H9 (cell line): ENCODE measurements around the gene VPREB3. TPM values are rescaled to one million over a fixed set of nuclear protein-coding genes. Genes with fewer than 3 reads are reported as not detected.

Source experiments
- DNase-seq: peaks from one replicate; pipeline ENCODE4 v3.0.0-alpha.2; 2017
- H2AFZ ChIP-seq: one replicate; pipeline ENCODE4 v1.6.1; 2013; ENCODE audit warnings: mild to moderate bottlenecking, low read length, control low read depth, moderate library complexity
- H2AK5ac ChIP-seq: 2 replicates; pipeline ENCODE4 v1.6.1; 2013; ENCODE audit warnings: low read length, control low read depth, mixed read lengths; ENCODE audit not compliant: insufficient read length
- H2BK120ac ChIP-seq: one replicate; pipeline ENCODE4 v1.6.1; 2013; ENCODE audit warnings: low read depth, mild to moderate bottlenecking, low read length, control low read depth, inconsistent platforms; ENCODE audit not compliant: poor library complexity, severe bottlenecking
- H2BK12ac ChIP-seq: 2 replicates; pipeline ENCODE4 v1.6.1; 2013; ENCODE audit warnings: low read length, control low read depth, mixed read lengths, low read depth; ENCODE audit not compliant: insufficient read length
- H2BK15ac ChIP-seq: 2 replicates; pipeline ENCODE4 v1.6.1; 2013; ENCODE audit warnings: low read depth, low read length, control low read depth
- H2BK20ac ChIP-seq: one replicate; pipeline ENCODE4 v1.6.1; 2013; ENCODE audit warnings: low read depth, mild to moderate bottlenecking, low read length, control low read depth, inconsistent platforms; ENCODE audit not compliant: poor library complexity, severe bottlenecking
- H2BK5ac ChIP-seq: 2 replicates; pipeline ENCODE4 v1.6.1; 2013; ENCODE audit warnings: low read length, control low read depth, mixed read lengths; ENCODE audit not compliant: insufficient read length
- H3K14ac ChIP-seq: 2 replicates; pipeline ENCODE4 v1.6.1; 2013; ENCODE audit warnings: low read length, control low read depth; ENCODE audit not compliant: insufficient read depth
- H3K18ac ChIP-seq: 2 replicates; pipeline ENCODE4 v1.6.1; 2013; ENCODE audit warnings: low read depth, mild to moderate bottlenecking, mixed read lengths, low read length, control low read depth; ENCODE audit not compliant: insufficient read length
- H3K23ac ChIP-seq: 2 replicates; pipeline ENCODE4 v1.6.1; 2013; ENCODE audit warnings: low read length, control low read depth, mixed read lengths, low read depth; ENCODE audit not compliant: insufficient read length
- H3K23me2 ChIP-seq: 2 replicates; pipeline ENCODE4 v1.6.1; 2013; ENCODE audit warnings: low read depth, mild to moderate bottlenecking, mixed read lengths, low read length, control low read depth; ENCODE audit not compliant: insufficient read length, poor library complexity, severe bottlenecking
- H3K27ac ChIP-seq: 2 replicates; pipeline ENCODE4 v1.5.1; 2013; ENCODE audit warnings: low read length, control low read depth, mixed read lengths, low read depth; ENCODE audit not compliant: insufficient read length
- H3K27me3 ChIP-seq: 2 replicates; pipeline ENCODE4 v1.6.1; 2013; ENCODE audit warnings: low read length, control low read depth, inconsistent platforms; ENCODE audit not compliant: insufficient read depth
- H3K4ac ChIP-seq: 2 replicates; pipeline ENCODE4 v1.6.1; 2013; ENCODE audit warnings: low read depth, mild to moderate bottlenecking, control low read depth, inconsistent platforms, low read length, moderate library complexity
- H3K4me1 ChIP-seq: 2 replicates; pipeline ENCODE4 v1.6.1; 2013; ENCODE audit warnings: low read length, control low read depth, inconsistent platforms; ENCODE audit not compliant: insufficient read depth
- H3K4me2 ChIP-seq: 2 replicates; pipeline ENCODE4 v1.6.1; 2013; ENCODE audit warnings: low read length, control low read depth, mixed read lengths; ENCODE audit not compliant: insufficient read length, insufficient read depth
- H3K56ac ChIP-seq: 2 replicates; pipeline ENCODE4 v1.6.1; 2013; ENCODE audit warnings: low read depth, mild to moderate bottlenecking, mixed read lengths, low read length, control low read depth; ENCODE audit not compliant: insufficient read length
- H3K79me1 ChIP-seq: 2 replicates; pipeline ENCODE4 v1.6.1; 2013; ENCODE audit warnings: low read depth, mild to moderate bottlenecking, moderate library complexity, low read length, control low read depth, inconsistent platforms; ENCODE audit not compliant: insufficient read depth, poor library complexity, severe bottlenecking
- H3K79me2 ChIP-seq: 2 replicates; pipeline ENCODE4 v1.6.1; 2013; ENCODE audit warnings: low read length, control low read depth, inconsistent platforms; ENCODE audit not compliant: insufficient read depth
- H3K9ac ChIP-seq: 2 replicates; pipeline ENCODE4 v1.6.1; 2013; ENCODE audit warnings: low read length, control low read depth, mixed read lengths; ENCODE audit not compliant: insufficient read length; ENCODE audit errors: extremely low read depth
- H3K9me3 ChIP-seq: one replicate; pipeline ENCODE4 v1.6.1; 2013; ENCODE audit warnings: low read depth, low read length, inconsistent platforms; ENCODE audit not compliant: control insufficient read depth
- H3T11ph ChIP-seq: one replicate; pipeline ENCODE4 v1.6.1; 2013; ENCODE audit warnings: mild to moderate bottlenecking, low read length, control low read depth, inconsistent platforms
- H4K20me1 ChIP-seq: one replicate; pipeline ENCODE4 v1.6.1; 2013; ENCODE audit not compliant: control insufficient read depth, insufficient read length, insufficient read depth
- H4K5ac ChIP-seq: 2 replicates; pipeline ENCODE4 v1.6.1; 2013; ENCODE audit warnings: low read depth, mild to moderate bottlenecking, mixed read lengths, low read length, control low read depth; ENCODE audit not compliant: insufficient read length
- H4K8ac ChIP-seq: replicated peaks from 2 replicates; pipeline ENCODE4 v1.6.1; 2013; ENCODE audit warnings: low read length, control low read depth, mixed read lengths, low read depth; ENCODE audit not compliant: insufficient read length
- H4K91ac ChIP-seq: 2 replicates; pipeline ENCODE4 v1.6.1; 2013; ENCODE audit warnings: low read depth, mild to moderate bottlenecking, moderate library complexity, mixed read lengths, low read length, control low read depth; ENCODE audit not compliant: insufficient read length
- H3K27ac Mint-ChIP-seq, 3 experiments: 2 replicates in 2 of 3; 3 replicates in 1 of 3; pipeline ENCODE4 v1.8.0; 2020 to 2021; ENCODE audit warnings: mixed read lengths in 3 of 3, mild to moderate bottlenecking in 1 of 3, moderate library complexity in 1 of 3
- H3K27me3 Mint-ChIP-seq: 2 replicates; pipeline ENCODE4 v1.8.0; 2021; ENCODE audit warnings: low read depth, mild to moderate bottlenecking, moderate library complexity, mixed read lengths
- H3K36me3 Mint-ChIP-seq, 3 experiments: 2 replicates in 2 of 3; 3 replicates in 1 of 3; pipeline ENCODE4 v1.8.0; 2020 to 2021; ENCODE audit warnings: low read depth in 3 of 3, mixed read lengths in 3 of 3; ENCODE audit not compliant: insufficient read depth in 1 of 3
- H3K4me1 Mint-ChIP-seq, 2 experiments: 2 replicates each; pipeline ENCODE4 v1.8.0; 2020; ENCODE audit warnings: mixed read lengths in 2 of 2
- H3K4me3 Mint-ChIP-seq, 2 experiments: 2 replicates in 1 of 2; 3 replicates in 1 of 2; pipeline ENCODE4 v1.8.0; 2020 to 2021; ENCODE audit warnings: mild to moderate bottlenecking in 2 of 2, mixed read lengths in 2 of 2, moderate library complexity in 1 of 2
- H3K9me3 Mint-ChIP-seq, 2 experiments: 2 replicates in 1 of 2; 3 replicates in 1 of 2; pipeline ENCODE4 v1.8.0; 2020; ENCODE audit warnings: mild to moderate bottlenecking in 2 of 2, mixed read lengths in 2 of 2, moderate library complexity in 1 of 2
- WGBS: extraction: QIAGEN DNeasy Blood & Tissue Kit; methylation state at CpG from one replicate; pipeline ENCODE4 v1.1.7; 2013; ENCODE audit warnings: missing lambda C conversion rate, low lambda C conversion rate, mixed read lengths; ENCODE audit not compliant: insufficient read length; ENCODE audit errors: extremely low coverage; 5-methylcytosine and 5-hydroxymethylcytosine counted together
- total RNA-seq: library from RNA; stranded (reverse); gene quantifications from 2 replicates; pipeline ENCODE4 v1.2.1, GENCODE V29; 2021
- TF ChIP-seq, protein P1 (sequence below): fragments of 200-600 bp; sonication (generic); conservative IDR thresholded peaks from 3 replicates; pipeline ENCODE4 v1.8.0; 2021; ENCODE audit warnings: antibody characterized with exemption, mild to moderate bottlenecking

VPREB3 gene
- total RNA-seq, 1 experiment from 2014 or later = 0.50 TPM

DNA sequence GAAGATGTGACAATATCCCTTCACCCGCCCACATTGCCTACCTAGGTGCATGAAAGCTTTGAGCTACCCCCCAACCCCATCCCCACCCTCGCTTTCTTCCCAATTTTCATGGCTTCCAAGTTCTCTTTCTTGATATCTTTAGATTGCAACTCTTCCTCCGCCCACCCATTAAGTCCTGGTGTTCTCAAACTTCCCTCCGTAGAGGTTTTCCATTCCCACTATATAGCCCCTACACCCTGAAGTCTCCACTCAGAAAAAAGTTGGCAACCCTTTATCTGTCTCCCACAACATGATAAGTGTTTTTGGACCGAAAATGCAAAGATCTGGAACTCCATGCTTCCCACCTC is 3.9 kb downstream of the VPREB3 start:
- H3K4me2 ChIP-seq = peak overlapping the region; percentile 59
- Mint-ChIP-seq H3K27me3 (peaks cover 4% of the 10 kb centered on the region), H3K4me3 (peak overlapping the region; percentile 73 to 88), H3K27ac (peak overlapping the region; percentile 18 to 87 (median 47); a peak in 4 of 7 replicates), H3K36me3 (peaks cover 0 to 3% (median under 1%) of the 10 kb centered on the region in 3 experiments; a peak in 3 of 7 replicates), H3K9me3 (no peaks in the 10 kb centered on the region; a peak in 1 of 5 replicates), H3K4me1 (peaks cover 13 to 37% of the 10 kb centered on the region in 2 experiments)
- no peaks in the 10 kb centered on the region for H4K20me1 ChIP-seq
- H2BK20ac ChIP-seq = no peak overlapping the region
- H2AFZ ChIP-seq = no peak overlapping the region
- no peak overlapping the region for H2AK5ac ChIP-seq
- H3K23ac ChIP-seq = no peak overlapping the region
- H3K4ac ChIP-seq = no peak overlapping the region
- no peak overlapping the region for H3K9ac ChIP-seq
- DNase-seq = no peak
- H3K79me2 ChIP-seq = no peaks in the 10 kb centered on the region
- no CpG with 5 or more reads among the region's 5 CpGs for WGBS
- TF ChIP-seq, protein P1, sequence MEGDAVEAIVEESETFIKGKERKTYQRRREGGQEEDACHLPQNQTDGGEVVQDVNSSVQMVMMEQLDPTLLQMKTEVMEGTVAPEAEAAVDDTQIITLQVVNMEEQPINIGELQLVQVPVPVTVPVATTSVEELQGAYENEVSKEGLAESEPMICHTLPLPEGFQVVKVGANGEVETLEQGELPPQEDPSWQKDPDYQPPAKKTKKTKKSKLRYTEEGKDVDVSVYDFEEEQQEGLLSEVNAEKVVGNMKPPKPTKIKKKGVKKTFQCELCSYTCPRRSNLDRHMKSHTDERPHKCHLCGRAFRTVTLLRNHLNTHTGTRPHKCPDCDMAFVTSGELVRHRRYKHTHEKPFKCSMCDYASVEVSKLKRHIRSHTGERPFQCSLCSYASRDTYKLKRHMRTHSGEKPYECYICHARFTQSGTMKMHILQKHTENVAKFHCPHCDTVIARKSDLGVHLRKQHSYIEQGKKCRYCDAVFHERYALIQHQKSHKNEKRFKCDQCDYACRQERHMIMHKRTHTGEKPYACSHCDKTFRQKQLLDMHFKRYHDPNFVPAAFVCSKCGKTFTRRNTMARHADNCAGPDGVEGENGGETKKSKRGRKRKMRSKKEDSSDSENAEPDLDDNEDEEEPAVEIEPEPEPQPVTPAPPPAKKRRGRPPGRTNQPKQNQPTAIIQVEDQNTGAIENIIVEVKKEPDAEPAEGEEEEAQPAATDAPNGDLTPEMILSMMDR = no peak
- H3K9me3 ChIP-seq = no peaks in the 10 kb centered on the region
- H4K91ac ChIP-seq = no peak overlapping the region
- no peak overlapping the region for H4K5ac ChIP-seq
- H3K4me1 ChIP-seq = no peaks in the 10 kb centered on the region; the same call in 1 of the 2 replicates
- H3K79me1 ChIP-seq = no peaks in the 10 kb centered on the region
- H2BK120ac ChIP-seq = no peak overlapping the region
- no peak overlapping the region for H4K8ac ChIP-seq
- no peak overlapping the region for H3T11ph ChIP-seq
- no peak overlapping the region for H3K27ac ChIP-seq
- H2BK15ac ChIP-seq = no peak overlapping the region
- H3K14ac ChIP-seq = no peak overlapping the region
- H2BK5ac ChIP-seq = no peak overlapping the region
- H3K23me2 ChIP-seq = peaks cover 8% of the 10 kb centered on the region
- H3K27me3 ChIP-seq = no peaks in the 10 kb centered on the region
- H2BK12ac ChIP-seq = no peak overlapping the region
- H3K56ac ChIP-seq = no peak overlapping the region
- no peak overlapping the region for H3K18ac ChIP-seq
